GM21825 (cell line): ENCODE data around the gene PCDHGB2.
"Not testable (repeated sequence)": the region's sequence is repeated elsewhere in the genome, so short reads cannot be mapped to it uniquely, and the experiment has no call there.

Experiments used
- ATAC-seq: cut with Tn5 transposase; IDR thresholded peaks from one replicate; pipeline ENCODE4 v1.9.1; 2021; ENCODE audit warnings: mild to moderate bottlenecking, moderate library complexity; ENCODE audit not compliant: unreplicated experiment

Gene PCDHGB2

GRCh38 chr5:141383345-141383744 is 23.6 kb downstream of the PCDHGB2 start:
- ATAC-seq: no peak

- ATAC-seq: no peak
Observed at GRCh38 chr5:141384471-141385267, 24.9 kb downstream of the PCDHGB2 start.

- ATAC-seq: peak; percentile 60
Observed at GRCh38 chr5:141387557-141388311, 27.9 kb downstream of the PCDHGB2 start, which contains the start of gene PCDHGB4. Gene PCDHGB4, plus strand, starts transcription at chr5:141387698. Its CDS starts 187 bp downstream, at chr5:141387885.

GRCh38 chr5:141388661-141389060 is 28.9 kb downstream of the PCDHGB2 start:
- ATAC-seq: no peak

- no peak for ATAC-seq
Observed at GRCh38 chr5:141389153-141390042, 29.6 kb downstream of the PCDHGB2 start.

GRCh38 chr5:141392429-141393198 is 32.8 kb downstream of the PCDHGB2 start, which contains the start of gene PCDHGA8:
Gene PCDHGA8, plus strand, starts transcription at chr5:141392633. Its CDS starts 181 bp downstream, at chr5:141392814.
- ATAC-seq: no peak

GRCh38 chr5:141393267-141393666 is 33.5 kb downstream of the PCDHGB2 start:
- no peak for ATAC-seq

GRCh38 chr5:141394401-141395187 is 34.8 kb downstream of the PCDHGB2 start:
- not testable (repeated sequence) for ATAC-seq

GRCh38 chr5:141397756-141398551 is 38.2 kb downstream of the PCDHGB2 start, which contains the start of gene PCDHGB5:
Gene PCDHGB5, plus strand, starts transcription at chr5:141397947. Its CDS starts 181 bp downstream, at chr5:141398128.
- peak; percentile 74 for ATAC-seq

- ATAC-seq: no peak
Observed at GRCh38 chr5:141398608-141399007, 38.8 kb downstream of the PCDHGB2 start.

- ATAC-seq: no peak
Observed at GRCh38 chr5:141399555-141400258, 39.9 kb downstream of the PCDHGB2 start.

GRCh38 chr5:141402553-141403243 is 42.9 kb downstream of the PCDHGB2 start, which contains the start of gene PCDHGA9:
Gene PCDHGA9, plus strand, starts transcription at chr5:141402778. Its CDS starts 175 bp downstream, at chr5:141402953.
- ATAC-seq: no peak

- no peak for ATAC-seq
Observed at GRCh38 chr5:141403387-141403786, 43.6 kb downstream of the PCDHGB2 start.

- ATAC-seq: peak; percentile 63
Observed at GRCh38 chr5:141407790-141408505, 48.2 kb downstream of the PCDHGB2 start, which contains the start of gene PCDHGB6. Gene PCDHGB6, plus strand, starts transcription at chr5:141408021. Its CDS starts 182 bp downstream, at chr5:141408203.

- ATAC-seq: no peak
Observed at GRCh38 chr5:141409598-141410306, 50.0 kb downstream of the PCDHGB2 start.

GRCh38 chr5:141411575-141411974 is 51.8 kb downstream of the PCDHGB2 start:
- no peak for ATAC-seq
